Muscle of back (tissue), 13 donors: Measurements from ENCODE around the gene HHIPL1. TPM values are rescaled to one million over a fixed set of nuclear protein-coding genes. Genes with fewer than 3 reads are reported as not detected.

Source experiments
- DNase-seq, 3 donors: peaks; one replicate each; pipeline versions ENCODE4 v3.0.0 to v3.0.0-alpha.2; 2013
- long read RNA-seq, 9 donors: transcript quantifications; one replicate each; lab custom pipeline, GENCODE V29; 2026
- polyA plus RNA-seq, 10 donors: library from polyadenylated mRNA; unstranded; fragments of 120-200 nt; gene quantifications; one replicate each; pipeline ENCODE4 v1.2.1, GENCODE V29; 2013; ENCODE audit not compliant: insufficient read length in 10 of 10

Gene HHIPL1
- polyA plus RNA-seq, result 1 to 10 TPM; 1.1 to 2.6 (median 1.9) TPM
- long read RNA-seq, donor 1, result 0 reads
- long read RNA-seq, donor 2, result 0 reads
- long read RNA-seq, donor 3, result 0 reads
- long read RNA-seq, donor 4, full-length matches to known transcripts, result 1 of 1 reads
- long read RNA-seq, donor 4, partial matches to known transcripts, result 0 of 1 reads
- long read RNA-seq, donor 4, other reads (novel, unspliced or antisense), result 0 of 1 reads
- long read RNA-seq, donor 5, result 0 reads
- long read RNA-seq, donor 6, result 0 reads
- long read RNA-seq, donor 7, result 0 reads
- long read RNA-seq, donor 8, full-length matches to known transcripts, result 1 of 1 reads
- long read RNA-seq, donor 8, partial matches to known transcripts, result 0 of 1 reads
- long read RNA-seq, donor 8, other reads (novel, unspliced or antisense), result 0 of 1 reads
- long read RNA-seq, donor 9, result 0 reads

GRCh38 chr14:99644723-99645544, at the start of gene HHIPL1:
TSS of gene HHIPL1 (plus strand) at chr14:99645129. CDS start at chr14:99645208, 79 bp downstream.
- peak in 2 of 3 donors; percentile 58 to 81 for DNase-seq

GRCh38 chr14:99595524-99595923, 49.4 kb upstream of the HHIPL1 start:
- DNase-seq, result no peak

GRCh38 chr14:99596071-99596627, 48.8 kb upstream of the HHIPL1 start:
- no peak for DNase-seq

DNA sequence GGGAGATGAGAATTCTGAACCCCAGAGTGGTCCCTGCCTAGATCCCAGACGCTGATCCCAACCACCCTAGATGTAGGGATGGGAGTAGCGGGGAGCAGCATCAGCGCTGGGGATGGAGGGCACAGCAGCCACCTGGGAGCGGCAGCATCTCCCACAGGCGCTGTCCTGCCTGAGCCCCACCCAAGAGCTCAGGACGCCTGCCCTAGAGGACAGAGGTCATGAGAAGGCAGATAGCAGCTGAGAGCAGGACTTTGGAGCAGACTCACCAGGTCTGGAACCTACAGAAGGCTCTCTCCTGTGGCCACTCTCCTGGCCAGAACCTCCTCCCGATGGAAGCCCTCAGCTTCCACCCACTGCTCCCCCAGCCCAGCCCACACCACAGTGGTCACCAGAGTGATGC, 48.2 kb upstream of the HHIPL1 start:
- no peak for DNase-seq

GRCh38 chr14:99597911-99598600, 46.9 kb upstream of the HHIPL1 start:
- DNase-seq, result no peak

GRCh38 chr14:99598774-99599173, 46.2 kb upstream of the HHIPL1 start:
- DNase-seq, result no peak

GRCh38 chr14:99599393-99599792, 45.5 kb upstream of the HHIPL1 start:
- no peak for DNase-seq

DNA sequence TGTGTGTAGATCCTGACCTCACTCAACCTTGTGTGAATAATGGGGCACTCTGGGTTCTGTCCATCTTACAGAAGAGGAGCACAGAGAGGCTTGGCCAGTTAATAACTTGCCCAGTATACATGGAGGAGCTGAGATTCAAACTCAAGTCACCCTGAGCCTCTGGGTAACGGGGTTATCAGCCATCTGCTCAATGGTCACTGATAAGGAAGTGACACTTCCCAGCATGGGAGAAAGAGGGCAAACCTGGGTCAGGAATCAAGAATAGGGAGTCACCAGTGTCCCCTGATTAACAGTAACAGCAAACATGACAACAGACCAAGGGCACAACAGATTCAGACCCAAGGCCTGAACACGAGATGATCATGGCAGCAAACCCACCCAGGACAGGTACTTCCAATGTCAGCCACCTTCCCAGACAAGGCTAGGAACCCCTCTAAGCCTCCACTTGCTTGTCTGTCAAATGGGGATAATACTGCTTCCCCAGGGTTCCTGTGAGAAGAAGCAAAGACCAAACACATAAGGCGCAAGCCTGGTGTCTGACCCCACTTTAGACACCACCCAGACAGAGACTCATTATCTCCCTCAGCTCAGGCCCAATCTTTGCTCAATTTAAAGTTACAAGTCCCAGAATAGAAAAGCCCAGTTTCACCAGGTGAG, 44.6 kb upstream of the HHIPL1 start:
- no peak for DNase-seq

GRCh38 chr14:99601361-99601831, 43.5 kb upstream of the HHIPL1 start:
- peak in 1 of 3 donors; percentile 42 for DNase-seq

DNA sequence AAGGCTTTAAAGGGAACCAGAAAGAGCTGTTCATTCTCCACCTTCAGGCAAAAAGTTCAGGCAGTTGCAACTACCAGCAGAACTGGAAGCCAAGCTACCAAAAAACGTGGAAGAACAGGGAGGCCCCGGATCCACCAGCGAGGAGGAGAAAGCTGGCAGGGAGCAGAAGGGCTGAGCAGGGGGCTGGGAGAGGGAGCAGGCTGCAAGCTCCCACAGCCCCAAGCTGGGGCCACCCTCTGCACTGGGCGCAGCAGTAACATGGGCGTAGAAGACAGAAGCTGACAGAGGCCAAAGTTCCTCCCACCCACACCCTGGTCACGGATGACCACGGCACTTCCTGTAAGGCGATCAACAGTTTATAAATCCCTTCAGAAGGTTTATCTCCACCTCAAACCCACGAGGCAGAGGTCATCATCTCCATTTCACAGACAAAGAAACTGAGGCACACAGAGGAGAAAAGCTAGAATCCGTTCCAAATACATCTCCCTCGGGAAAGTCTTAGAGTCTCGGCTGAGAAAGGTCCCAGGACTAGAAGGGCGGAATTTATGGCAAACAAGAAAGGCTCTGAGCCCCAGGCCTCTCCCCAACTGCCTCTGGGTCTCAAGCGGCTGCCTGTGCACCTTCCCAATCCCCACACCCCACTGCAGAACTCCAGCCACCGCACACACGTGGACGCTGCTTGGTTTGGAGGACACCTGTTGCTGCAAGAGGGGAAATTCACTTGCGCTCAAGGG, 42.7 kb upstream of the HHIPL1 start:
- peak in 1 of 3 donors; percentile 37 for DNase-seq

DNA sequence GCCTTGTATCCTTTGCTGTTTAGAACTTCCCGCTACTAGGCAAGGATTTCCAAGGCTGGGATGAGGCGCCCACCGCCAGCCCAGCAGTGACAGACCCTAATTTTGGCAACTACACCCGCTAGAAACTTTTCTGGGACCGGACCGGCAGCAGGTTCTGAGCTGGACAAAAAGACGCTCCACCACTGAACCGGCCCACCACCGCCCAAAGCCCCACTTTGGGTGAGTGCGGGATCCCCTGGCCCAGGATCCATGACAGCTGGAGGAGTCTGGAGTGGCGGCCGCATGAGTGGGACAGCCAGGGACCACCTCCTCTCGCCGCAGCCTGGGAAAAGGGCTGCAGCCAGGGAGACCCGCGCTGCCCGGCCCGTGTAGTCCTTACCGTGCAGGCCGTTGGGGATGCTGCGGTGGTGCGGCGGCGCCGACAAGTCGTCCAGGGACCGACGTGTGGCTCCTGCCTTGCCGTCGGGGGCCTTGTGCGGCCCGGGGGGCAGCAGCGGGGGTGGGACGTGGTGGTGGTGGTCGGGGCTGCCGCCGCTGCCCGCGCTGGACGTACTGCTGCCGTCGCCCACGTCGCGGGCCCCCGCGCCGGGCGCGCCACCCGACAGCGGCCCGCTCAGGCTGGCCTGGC, 42.0 kb upstream of the HHIPL1 start:
- DNase-seq, result no peak

GRCh38 chr14:99603471-99604277, 41.3 kb upstream of the HHIPL1 start, which contains the start of gene CCDC85C:
TSS of gene CCDC85C (minus strand) at chr14:99604207. CDS start at chr14:99603959, 248 bp downstream.
- peak in 1 of 3 donors; percentile 82 for DNase-seq

- DNase-seq, result peak; percentile 96 to 97 (median 96)
Measured at GRCh38 chr14:99604278-99604765, 40.6 kb upstream of the HHIPL1 start.

GRCh38 chr14:99604766-99605298, 40.1 kb upstream of the HHIPL1 start:
- DNase-seq, result no peak

- DNase-seq, result peak; percentile 45 to 71 (median 57)
Measured at GRCh38 chr14:99605299-99605961, 39.5 kb upstream of the HHIPL1 start.

DNA sequence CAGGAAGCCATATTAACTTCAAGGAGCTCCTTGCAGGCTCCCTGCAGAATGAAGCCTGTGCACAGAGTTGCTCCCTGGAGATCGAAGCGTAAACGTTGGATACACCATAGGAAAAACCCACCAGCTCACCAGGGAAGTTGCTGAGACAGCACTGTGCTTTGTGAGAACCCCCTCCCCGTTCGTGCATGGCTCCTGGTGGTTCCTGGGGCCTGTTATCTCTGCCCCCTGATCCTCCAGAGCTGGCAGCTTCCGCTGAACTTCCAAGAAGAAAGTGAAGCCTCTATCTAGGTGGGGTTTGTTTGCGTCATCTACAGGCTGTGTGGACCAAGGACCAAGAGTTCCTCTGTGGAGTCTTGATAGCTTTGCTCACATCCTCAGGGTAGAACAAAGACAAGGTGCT, 38.6 kb upstream of the HHIPL1 start:
- no peak for DNase-seq

GRCh38 chr14:99608591-99608990, 36.3 kb upstream of the HHIPL1 start:
- DNase-seq, result no peak
